HG02840 (cell line): ENCODE results near the gene RAET1G.
"Not testable (repeated sequence)": the region's sequence is repeated elsewhere in the genome, so short reads cannot be mapped to it uniquely, and the experiment has no call there.

Experiments
- ATAC-seq: cut with Tn5 transposase; IDR thresholded peaks from one replicate; pipeline ENCODE4 v1.9.1; 2021; ENCODE audit warnings: mild to moderate bottlenecking, moderate library complexity, moderate number of reproducible peaks; ENCODE audit not compliant: unreplicated experiment, low FRiP score

Gene RAET1G

GRCh38 chr6:149915970-149916865, 6.7 kb downstream of the RAET1G start:
- ATAC-seq = no peak

- no peak for ATAC-seq
These were observed 9.2 kb downstream of the RAET1G start for GRCh38 chr6:149913540-149914240.

GRCh38 chr6:149913085-149913484, 9.8 kb downstream of the RAET1G start:
- ATAC-seq = no peak

- ATAC-seq = not testable (repeated sequence)
These were observed 10.2 kb downstream of the RAET1G start for GRCh38 chr6:149912680-149913079.

GRCh38 chr6:149910721-149911151, 12.2 kb downstream of the RAET1G start:
- ATAC-seq = no peak

GRCh38 chr6:149909701-149910470, 13.0 kb downstream of the RAET1G start:
- no peak for ATAC-seq

GRCh38 chr6:149908480-149908879, 14.4 kb downstream of the RAET1G start:
- not testable (repeated sequence) for ATAC-seq

GRCh38 chr6:149907317-149907716, 15.6 kb downstream of the RAET1G start:
- no peak for ATAC-seq

- no peak for ATAC-seq
These were observed 16.5 kb downstream of the RAET1G start for GRCh38 chr6:149906405-149906804.

- ATAC-seq = no peak
These were observed 17.0 kb downstream of the RAET1G start for GRCh38 chr6:149905911-149906371.

- no peak for ATAC-seq
These were observed 17.5 kb downstream of the RAET1G start for GRCh38 chr6:149905371-149905910.

- no peak for ATAC-seq
These were observed 18.1 kb downstream of the RAET1G start for GRCh38 chr6:149904661-149905370.

- no peak for ATAC-seq
These were observed 18.8 kb downstream of the RAET1G start for GRCh38 chr6:149903938-149904611.

- ATAC-seq = no peak
These were observed 21.3 kb downstream of the RAET1G start for GRCh38 chr6:149901444-149902140.

- no peak for ATAC-seq
These were observed 22.1 kb downstream of the RAET1G start for GRCh38 chr6:149900620-149901443.

GRCh38 chr6:149899926-149900619, 22.8 kb downstream of the RAET1G start:
- ATAC-seq = no peak

- no peak for ATAC-seq
These were observed 23.4 kb downstream of the RAET1G start for GRCh38 chr6:149899486-149899885.
